GM21390 (cell line): ENCODE measurements around the gene CAMK2B.

Experiments used
- ATAC-seq: cut with Tn5 transposase; IDR thresholded peaks from one replicate; pipeline ENCODE4 v1.9.1; 2021; ENCODE audit not compliant: unreplicated experiment

Gene CAMK2B

DNA sequence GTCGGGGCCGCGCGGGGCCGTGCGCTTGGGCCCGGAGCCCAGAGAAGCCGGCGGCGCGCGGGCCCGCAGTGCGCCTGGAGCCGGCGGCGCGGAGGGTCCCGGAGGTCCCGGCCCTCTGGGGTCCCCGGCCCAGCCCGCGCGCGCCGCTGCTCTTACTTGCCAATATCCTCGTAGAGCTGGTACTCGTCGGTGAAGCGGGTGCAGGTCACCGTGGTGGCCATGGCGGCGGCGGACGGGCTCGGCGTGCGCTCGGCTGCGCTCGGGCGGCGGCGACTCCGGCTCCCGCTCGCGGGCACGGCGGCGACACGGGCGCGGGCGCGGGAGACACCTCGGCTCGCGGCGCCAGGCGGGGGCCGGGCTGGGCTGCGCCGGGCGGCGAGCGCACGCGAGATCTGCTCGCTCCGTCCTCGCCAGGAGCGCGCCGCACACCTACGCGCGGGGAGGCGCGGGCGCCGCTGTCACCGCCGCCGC is at the start of gene CAMK2B:
Gene CAMK2B (minus strand): TSS at position 394 of the 471 bp plus-strand sequence. CDS start 173 bp downstream, at position 221.
- no peak for ATAC-seq

DNA sequence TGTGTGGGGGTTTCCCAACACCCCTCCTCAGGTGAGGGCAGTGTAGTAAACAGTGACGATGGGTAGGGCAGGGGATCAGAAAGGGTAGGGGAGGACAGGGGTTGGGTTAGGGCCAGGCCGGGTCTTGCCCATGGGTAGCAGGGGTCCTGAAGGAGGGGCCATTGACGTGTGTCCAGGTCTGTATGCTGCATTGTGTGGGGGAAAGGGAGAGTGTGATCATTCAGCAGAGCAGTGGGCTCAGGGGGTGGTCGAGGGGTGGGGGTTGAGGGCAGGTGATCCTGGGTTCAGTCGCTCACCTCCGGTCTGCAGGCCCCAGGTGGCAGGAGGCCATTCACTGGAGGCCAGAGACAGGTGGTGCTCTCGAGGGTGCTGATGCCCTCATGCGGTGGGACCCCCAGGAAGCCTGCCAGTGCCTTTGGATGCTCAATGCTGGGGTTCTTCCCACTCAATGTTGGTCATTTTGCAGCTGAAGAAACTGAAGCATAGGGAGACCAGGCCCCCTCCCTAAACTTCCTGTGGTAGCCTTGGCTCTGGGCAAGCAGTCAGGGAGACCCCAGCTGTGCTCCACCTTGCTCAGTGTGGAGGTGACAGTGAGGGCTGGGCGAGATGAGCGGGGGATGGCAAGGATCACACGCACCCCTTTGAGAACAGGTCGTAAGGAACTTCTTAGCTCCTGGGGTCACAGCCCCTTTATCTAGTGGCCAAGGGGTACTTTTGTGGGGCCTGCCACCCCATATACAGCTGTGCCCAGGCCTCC is 48.8 kb upstream of the CAMK2B start:
- no peak for ATAC-seq

DNA sequence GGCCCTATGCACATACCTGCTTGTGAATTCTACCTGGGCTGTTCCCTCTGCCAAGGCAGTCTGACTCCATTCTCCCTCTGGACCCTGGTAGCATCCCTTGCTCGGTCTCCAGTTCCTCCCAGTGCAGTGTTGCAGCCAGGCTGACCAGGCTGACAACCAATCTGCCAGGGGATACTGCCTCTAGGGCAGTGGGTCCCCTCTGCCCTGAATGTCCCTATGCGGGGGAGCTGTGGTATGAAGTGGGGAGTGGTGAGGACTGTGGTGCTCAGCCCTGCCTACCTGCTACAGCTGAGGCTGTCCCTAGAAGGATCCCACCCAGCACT is 48.0 kb upstream of the CAMK2B start:
- ATAC-seq = no peak

DNA sequence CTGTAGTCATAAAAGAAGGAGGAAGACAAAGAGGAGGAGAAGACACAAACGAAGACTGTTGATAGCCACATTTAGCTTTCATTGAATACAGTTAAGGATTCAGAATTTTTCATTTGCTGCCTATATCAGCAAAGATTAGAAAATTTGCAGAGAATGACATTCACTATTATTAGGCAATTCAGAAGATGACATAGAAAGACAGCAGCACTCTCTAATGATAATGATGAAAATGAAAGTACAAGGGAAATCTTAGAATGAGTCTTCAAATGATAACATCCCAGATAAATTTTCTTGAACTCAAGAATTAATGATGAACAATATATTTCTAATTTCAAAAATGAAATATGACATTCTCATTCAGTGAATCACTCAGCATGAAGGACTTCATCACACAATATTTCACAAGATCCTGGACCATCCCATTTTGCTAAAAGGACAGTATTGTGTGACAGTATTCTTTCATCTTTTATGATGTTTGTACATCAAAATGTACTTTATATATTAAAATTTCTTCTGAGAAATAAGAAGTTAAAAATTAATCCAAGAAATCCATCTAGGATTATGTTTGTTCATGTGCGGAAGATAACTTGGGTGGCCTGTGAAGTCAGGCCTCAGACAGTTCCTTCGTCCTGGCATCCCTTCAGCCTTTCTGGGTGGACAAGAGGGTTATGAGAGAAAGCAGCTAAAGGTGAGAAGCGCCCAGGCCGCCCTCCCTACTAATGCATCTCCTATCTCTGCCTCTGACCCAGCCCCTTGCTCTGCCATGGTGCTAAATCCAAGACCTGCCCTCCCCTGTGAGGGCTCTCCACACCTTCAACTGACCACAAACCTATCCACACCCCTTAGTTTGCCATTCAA is 47.4 kb upstream of the CAMK2B start:
- ATAC-seq = no peak

DNA sequence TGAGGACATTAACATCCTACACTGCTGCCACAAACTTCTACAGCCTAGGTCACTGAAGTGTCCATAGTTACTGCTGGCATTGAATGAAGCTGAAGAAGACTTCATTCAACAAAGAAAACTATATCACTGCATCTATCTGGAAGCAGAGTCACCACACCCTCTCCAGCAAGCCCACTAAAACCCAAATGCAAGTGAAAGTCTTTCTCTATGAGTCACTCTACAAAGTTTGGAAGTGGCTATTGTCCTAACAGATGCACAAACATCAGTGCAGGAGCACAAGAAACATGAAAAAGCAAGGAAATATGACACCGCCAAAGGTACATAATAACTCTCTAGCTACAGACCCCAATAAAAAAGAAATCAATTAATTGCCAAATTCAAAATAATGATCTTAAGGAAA is 43.5 kb upstream of the CAMK2B start:
- ATAC-seq = no peak

DNA sequence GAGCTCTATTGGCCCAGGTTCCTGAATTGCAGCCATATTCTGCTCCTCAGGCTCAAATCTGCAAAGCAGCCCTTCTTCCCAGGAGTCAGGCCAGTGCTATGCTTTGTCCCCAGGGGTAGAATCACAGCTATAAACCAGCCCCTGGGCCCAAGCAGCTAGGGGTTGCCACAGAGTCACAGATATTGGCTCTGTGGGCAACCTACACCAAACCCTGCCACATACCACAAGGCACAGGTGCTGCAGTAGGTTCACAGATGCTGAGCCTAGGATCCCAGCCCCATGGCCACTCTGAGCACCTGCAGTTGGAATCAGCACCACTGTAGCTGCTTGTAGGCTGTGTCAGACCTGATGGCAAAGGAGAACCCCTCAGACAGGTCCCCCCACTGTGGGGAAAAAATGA is 43.1 kb upstream of the CAMK2B start:
- no peak for ATAC-seq

DNA sequence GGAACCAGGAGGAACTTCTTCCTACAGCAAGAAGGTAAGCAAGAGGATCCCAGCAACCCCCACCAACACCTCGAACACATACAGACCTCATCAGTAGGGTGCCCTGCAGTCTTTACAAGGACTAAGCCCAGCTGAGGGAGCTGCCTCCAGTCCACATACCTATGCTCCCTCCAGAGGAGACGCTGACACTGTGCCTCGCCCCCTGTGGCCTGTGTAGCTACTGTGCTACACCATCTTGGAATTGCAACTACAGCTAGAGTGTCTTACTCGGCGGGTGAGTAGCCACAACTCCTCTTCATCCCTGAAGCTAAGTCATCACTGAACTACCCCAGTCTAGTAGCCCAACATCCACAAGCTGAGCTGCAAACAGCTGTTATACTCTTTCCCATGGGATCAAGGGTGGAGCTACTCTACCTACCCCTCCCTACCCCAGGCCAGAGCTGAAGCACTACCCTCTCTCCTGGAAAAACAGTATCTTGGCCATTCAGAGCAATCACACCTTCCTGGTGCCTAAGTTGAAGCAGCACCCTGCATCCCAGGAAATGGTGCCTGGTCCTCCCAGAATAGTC is 42.2 kb upstream of the CAMK2B start:
- no peak for ATAC-seq

DNA sequence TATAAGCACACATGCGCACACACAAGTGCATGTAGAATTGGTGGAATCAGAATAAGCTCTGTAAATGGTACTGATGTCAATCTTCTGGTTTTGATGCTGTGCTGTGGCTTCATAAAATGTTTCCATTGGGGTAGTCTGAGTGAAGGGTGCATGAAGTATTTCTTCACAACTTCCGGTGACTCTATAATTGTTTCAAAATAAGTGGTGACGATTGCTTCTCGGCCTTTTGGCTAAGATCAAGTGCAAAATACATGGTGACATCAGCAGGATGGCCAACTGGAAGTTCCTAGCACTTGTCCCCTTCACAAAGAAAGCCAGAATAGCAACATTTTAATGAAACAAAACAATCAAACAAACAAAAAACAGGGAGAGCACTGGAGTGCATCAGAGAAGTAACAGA is 41.6 kb upstream of the CAMK2B start:
- no peak for ATAC-seq

DNA sequence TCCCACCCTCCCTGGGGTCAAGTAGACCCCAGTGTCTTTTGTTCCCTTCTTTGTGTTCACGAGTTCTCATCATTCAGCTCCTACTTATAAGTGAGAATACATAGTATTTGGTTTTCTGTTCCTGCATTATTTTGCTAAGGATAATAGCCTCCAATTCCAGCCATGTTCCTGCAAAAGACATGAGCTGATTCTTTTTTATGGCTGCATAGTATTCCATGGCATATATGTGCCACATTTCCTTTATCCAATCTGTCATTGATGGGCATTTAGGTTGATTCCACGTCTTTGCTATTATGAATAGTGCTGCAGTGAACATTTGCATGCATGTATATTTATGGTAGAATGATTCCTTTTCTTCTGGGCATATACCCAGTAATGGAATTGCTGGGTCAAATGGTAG is 28.3 kb upstream of the CAMK2B start:
- no peak for ATAC-seq

DNA sequence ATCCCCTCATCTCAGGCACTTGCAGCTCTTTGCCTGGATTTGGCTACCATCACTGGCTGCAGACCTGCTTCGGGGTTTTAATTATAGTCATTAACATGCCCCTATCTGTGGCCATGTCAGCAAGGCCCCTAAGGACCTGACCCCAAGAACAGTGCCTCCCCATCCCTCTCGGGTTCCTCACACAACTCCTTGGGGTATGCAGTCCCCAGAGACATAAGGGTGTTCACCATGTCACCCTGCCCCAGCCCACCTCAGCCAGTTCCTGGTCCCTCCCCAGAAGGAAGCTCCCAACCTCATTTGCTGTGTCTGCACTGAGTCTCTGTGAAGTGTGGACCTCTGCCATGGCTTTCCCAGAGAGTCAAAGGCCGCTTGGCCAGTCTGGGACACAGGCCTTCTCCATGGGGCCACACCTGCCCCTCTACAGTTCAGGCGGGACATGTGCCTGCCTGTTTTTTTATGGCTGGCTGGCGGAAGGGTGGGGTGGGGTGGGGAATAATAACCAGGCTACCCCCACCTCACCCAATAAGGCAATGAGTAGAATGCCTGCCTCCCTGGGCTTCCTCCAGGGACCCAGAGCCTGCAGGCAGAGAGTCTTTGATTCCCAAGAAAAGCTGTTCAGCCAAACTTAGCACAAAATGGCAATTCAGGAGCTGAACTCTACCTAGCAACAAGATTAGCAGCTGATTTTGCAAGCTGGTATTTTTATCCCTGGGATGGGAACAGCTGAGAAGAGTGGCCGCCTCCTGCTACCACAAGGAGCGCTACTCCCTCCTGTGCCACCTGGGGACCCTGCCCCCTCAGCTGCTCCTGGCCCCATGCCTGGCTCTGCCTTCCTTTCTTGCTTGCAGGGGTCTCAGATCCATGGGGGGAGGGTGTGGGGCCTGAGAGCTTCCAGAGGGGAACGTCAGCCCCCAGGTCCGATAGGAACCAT is 23.7 kb upstream of the CAMK2B start:
- no peak for ATAC-seq

DNA sequence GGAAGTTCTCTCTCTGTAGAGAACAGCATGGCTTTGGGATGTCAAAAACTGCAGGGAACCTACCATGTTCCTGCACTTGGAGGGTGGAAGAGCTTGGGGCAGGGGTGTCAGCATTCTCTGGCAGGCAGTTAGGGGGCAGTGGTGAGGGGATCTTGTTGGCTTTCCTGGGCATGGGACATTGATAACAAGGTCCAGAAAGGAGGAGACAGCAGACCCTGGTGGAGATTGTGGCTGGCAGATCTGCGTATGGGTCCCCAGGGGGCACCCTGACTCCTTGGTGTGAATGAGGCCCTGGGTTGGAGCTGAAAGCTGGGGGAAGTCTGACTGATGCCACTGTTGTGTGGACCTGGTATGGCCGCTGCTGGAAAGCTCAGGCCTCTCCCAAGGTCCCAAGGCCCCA is 22.9 kb upstream of the CAMK2B start:
- ATAC-seq = no peak

DNA sequence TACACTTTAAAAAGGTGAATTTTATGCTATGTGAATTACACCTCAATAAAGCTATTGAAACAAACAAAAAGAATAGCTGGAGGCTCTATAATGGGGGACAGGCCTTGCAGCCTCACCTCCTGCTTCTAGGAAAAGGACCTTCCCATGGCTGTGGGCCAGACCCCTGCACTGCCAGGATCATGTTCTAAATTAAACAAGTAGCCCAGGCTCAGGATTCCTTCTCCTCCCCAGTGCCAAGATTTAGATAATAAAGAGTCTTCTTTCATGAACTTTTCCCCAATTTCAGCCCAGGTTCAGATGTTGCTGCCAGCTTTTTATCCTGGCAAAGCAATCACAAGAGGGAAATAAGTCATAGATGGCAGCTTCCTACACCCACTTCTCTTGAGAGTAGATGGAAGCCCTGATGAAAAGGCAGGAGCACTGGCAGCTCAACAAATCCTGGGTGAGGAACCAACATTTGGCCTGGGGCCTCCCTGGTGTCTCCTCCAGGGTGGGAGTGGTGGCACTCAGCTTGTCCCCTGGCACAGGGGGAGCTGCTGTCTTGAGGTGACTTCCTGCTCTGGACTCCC is 22.2 kb upstream of the CAMK2B start:
- ATAC-seq = no peak

DNA sequence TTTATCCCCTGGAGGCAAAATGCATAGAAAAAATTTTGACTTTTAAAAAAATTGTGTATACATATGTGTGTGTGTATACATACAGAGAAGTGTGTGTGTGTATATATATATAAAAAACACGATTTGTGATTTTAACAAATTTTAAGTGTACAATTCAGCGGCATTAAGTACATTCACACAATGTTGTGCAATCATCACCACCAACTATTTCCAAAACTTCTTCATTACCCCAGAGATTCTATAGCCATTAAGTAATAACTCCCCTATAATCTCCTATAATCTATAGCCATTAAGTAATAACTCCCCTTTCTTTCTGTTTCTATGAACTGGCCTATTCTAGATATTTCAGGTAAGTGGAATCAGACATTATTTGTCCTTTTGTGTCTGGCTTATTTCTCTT is 20.7 kb upstream of the CAMK2B start:
- no peak for ATAC-seq

DNA sequence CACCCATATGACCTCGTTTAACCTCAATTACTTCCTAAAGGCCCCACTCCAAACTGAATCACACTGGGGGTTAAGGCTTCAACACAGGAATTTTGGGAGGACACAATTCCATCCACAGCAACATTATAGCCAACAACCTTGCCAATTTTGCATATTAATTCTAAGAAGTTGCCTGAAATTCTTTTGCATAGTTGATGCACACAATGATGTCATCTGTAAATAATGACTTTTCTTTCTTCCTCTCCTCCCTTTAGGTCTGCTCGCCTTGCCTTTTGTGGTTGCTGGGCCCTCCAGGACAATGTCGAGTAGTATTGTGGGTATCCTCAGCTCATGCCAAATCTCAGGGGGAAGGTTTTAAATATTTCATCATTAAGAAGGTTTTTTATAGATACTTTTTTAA is 16.0 kb upstream of the CAMK2B start:
- no peak for ATAC-seq

DNA sequence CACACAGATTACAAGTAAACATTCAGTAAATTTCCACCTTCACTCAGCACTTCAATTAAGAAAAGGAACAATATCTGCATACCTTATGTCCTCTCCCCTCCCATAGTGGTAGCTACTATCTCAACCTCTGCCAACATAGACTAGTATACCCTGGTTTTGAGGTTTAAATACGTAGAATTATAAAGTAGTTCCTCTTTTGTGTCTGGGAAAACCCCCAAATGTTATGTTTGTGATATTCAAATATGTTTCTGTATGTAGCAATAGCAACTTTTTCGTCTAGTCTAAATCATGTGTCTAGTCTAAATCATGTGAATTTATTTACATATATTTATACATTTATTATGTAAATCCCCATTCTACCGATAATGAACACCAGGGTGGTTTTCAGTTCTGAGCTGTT is 13.2 kb upstream of the CAMK2B start:
- ATAC-seq = no peak

DNA sequence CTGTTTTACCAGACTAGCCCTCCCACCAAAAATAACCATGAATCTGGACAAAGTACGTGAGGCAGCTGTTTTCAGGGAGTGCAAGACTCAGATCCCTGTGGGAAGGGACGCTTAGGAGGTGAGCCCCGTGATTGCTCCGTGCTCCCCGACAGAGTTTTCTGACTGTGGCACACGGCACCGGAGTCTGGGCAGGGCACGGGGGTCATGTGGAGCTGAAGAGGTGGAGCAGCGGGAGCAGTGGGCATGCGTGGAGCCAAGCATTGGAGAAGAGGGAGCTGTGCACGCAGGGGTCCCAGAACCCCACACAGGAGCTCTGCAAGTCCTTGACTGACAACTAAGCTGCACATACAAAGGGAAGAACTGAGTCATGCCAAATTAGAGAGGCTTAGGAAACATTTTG is 11.1 kb upstream of the CAMK2B start:
- ATAC-seq = no peak

DNA sequence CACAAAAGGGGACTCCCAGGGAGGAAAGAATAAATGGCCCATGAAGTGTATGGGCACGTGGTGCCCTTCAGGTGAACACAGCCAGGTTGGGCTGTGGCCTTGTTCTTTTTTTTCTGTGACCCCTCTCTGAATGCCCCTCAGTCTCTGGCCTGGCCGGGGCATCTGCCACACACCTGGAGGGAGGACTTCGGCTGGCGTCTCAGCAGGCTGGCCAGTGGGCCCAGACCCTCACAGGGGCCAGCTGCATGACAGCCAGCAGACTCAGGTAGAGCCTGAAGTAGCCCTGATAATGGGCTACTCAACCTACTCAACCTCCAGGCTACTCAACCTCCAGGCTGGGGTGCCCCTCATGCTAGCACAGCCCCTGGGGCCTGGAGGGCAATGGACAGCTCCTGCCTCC is 9.8 kb upstream of the CAMK2B start:
- no peak for ATAC-seq

DNA sequence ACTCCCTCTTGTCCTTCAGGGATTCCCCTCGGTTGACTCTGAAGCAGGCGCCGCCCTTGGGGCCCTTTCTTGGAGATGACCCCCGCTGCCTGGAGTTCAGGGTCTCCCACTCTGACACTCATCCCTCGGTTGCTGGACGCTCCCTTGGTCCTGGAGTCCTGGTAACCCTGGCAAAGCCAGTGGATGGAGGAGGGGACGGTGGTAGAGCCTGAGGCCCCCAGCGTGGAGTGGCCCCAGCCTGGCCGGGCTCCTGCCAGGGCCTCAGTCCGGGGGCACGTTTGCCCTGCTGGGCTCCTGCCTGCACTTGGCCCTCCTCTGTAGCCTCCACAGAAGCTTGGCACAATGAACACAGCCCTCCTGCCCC is 9.3 kb upstream of the CAMK2B start:
- ATAC-seq = no peak

DNA sequence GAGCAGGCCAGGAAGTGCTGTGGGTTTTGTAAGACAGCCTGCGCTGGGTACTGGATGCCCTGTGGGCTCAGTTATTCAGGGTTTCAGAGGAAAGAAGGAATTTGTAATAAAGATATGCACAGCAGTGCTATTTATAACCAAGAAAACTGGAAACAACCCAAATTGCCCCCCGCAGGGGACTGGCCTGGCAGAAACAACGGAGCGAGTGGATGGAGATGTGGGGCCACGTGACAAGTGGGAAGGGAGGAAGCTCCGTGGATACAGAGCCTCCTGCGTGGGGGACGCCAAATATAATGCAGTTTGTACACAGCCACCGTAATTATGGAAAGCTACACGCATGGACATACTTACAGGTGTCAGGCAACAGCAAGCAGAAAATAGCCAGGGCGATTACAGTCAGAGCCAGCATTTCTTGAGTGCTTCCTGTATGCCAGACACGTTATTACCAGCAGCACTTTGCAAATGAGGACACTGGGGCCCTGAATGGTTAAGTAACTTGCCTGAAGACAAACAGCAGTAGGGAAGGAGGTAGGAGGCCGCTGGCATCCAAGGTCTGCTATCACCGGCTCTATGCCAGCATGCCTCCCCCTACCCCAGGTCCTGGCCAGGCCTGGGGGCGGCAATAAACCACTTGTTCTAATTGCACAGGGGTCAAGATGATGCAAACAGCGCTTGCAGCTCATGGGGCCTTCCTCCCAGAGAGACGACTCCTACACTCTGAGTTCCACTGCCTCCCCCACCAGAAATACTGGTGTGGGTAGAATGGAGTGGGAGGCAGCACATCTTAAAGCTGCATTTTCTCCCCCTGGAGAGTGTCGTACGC is 8.7 kb upstream of the CAMK2B start:
- ATAC-seq = no peak

DNA sequence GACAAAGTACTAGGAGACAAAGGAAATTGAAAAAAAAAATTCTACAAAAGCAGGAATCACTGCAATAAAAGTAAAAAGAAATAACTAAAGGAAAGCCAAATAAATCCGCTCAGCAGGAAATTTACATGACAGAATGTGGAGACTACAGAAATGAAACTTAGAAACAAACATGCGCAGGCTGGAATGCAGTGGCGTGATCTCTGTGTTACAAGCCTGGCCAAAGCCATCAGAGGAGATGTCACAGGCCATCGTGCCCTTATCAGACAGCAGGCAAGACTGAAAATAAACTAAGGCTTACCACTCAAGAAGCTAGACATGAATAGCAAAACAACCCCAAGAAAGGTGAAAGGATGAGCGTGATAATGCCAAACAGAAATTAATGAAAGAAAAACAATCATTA is 6.3 kb upstream of the CAMK2B start:
- no peak for ATAC-seq
